Myocyte (in vitro differentiated cells): ENCODE measurements around the gene LEF1. TPM values are rescaled to one million over a fixed set of nuclear protein-coding genes. Genes with fewer than 3 reads are reported as not detected.

ENCODE experiments used
- DNase-seq: peaks from one replicate; pipeline ENCODE4 v3.0.0-alpha.2; 2012; ENCODE audit warnings: low read depth
- total RNA-seq: library from RNA; depleted of rRNA; stranded (reverse); fragments of >200 nt; gene quantifications from 2 replicates; pipeline ENCODE4 v1.2.3, GENCODE V29; 2014

The LEF1 gene
- total RNA-seq, 1 donor from 2014 or later = 3.0 TPM

DNA sequence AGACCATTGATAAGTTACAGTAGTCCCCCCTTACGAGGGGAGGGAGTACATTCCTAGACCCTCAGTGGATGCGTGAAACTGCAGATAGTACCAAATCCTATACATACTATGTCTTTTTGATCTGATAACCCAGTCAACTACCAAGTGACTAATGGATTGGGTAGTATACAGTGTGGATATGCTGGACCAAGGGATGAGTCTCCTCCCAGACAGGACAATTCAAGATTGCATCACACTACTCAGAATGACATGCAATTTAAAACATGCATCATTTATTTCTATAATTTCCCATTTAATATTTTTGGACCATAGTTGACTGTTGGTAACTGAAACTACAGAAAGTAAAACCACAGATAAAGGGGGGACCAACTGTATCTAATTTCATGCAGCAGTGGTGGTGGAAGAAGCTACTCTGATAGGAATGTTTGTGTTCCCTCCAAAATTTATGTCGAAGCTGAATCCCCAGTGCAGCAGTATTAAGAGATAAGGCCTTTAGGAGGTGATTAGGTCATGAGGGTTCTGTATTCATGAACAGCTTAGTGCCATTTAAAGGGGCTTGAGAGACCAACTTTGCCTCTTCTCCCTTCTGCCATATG is 167.1 kb downstream of the LEF1 start:
- DNase-seq = no peak

GRCh38 chr4:107999932-108000539 is 168.7 kb downstream of the LEF1 start:
- no peak for DNase-seq

- DNase-seq = peak; percentile 49
These were observed 170.9 kb downstream of the LEF1 start for GRCh38 chr4:107997794-107998193.

Other genes starting within 250 kb of the LEF1 start
- gene CYP2U1, start 237.4 kb downstream of the LEF1 start, total RNA-seq = 11.5 and 11.6 TPM in 2 replicates
- 17.7 and 38.8 TPM in 2 replicates for gene HADH, start 179.0 kb downstream of the LEF1 start, total RNA-seq